IMR-90 (cell line): ENCODE measurements around the gene TFAM. TPM values are rescaled to one million over a fixed set of nuclear protein-coding genes. Genes with fewer than 3 reads are reported as not detected.

Source experiments
- ATAC-seq: fragments of 200-7000 bp; cut with Tn5 transposase; 2 replicates; pipeline ENCODE4 v1.9.1; 2020; ENCODE audit warnings: low read depth, mild to moderate bottlenecking, moderate library complexity
- BruUV-seq: library from RNA; stranded (reverse); fragments of 400-500 nt; replicated peaks from 2 replicates; lab custom pipeline; 2021; lab: Mats Ljungman, UMichigan
- CTCF ChIA-PET: fragments of 300-600 bp; formaldehyde crosslinking; extraction: SDS; loops from one replicate; lab custom pipeline; 2021; ENCODE audit warnings: antibody characterized with exemption; lab: Yijun Ruan, JAX
- POLR2A ChIA-PET: fragments of 300-600 bp; sonication (Branson Sonifier 250); formaldehyde crosslinking; loops from one replicate; lab custom pipeline; 2022; ENCODE audit warnings: antibody characterized with exemption; ENCODE audit not compliant: unreplicated experiment; lab: Charles Lee
- DNase-seq: peaks from one replicate; pipeline ENCODE4 v3.0.0; 2013
- H2AFZ ChIP-seq: replicated peaks from 2 replicates; pipeline ENCODE3; 2013; ENCODE audit warnings: low read length, mild to moderate bottlenecking; ENCODE audit not compliant: poor library complexity
- H2AK5ac ChIP-seq: 2 replicates; pipeline ENCODE4 v1.6.1; 2013; ENCODE audit warnings: low read depth, low read length, inconsistent platforms
- H2AK9ac ChIP-seq: replicated peaks from 2 replicates; pipeline ENCODE3; 2013; ENCODE audit warnings: mild to moderate bottlenecking, low read depth, low read length, moderate library complexity; ENCODE audit not compliant: poor library complexity
- H2BK120ac ChIP-seq: 2 replicates; pipeline ENCODE4 v1.6.1; 2013; ENCODE audit warnings: low read depth, low read length, inconsistent platforms
- H2BK15ac ChIP-seq: 3 replicates; pipeline ENCODE4 v1.6.1; 2013; ENCODE audit warnings: low read depth, low read length, inconsistent platforms
- H2BK20ac ChIP-seq: 2 replicates; pipeline ENCODE4 v1.6.1; 2013; ENCODE audit warnings: low read depth, mild to moderate bottlenecking, inconsistent platforms, low read length, moderate library complexity
- H2BK5ac ChIP-seq: 2 replicates; pipeline ENCODE4 v1.6.1; 2013; ENCODE audit warnings: mild to moderate bottlenecking, low read depth, low read length, inconsistent platforms; ENCODE audit not compliant: poor library complexity, severe bottlenecking
- H3K14ac ChIP-seq: replicated peaks from 2 replicates; pipeline ENCODE4 v1.6.1; 2013; ENCODE audit warnings: low read depth, low read length, inconsistent platforms
- H3K18ac ChIP-seq: 2 replicates; pipeline ENCODE4 v1.6.1; 2013; ENCODE audit warnings: low read depth, low read length, control low read depth
- H3K23ac ChIP-seq: 2 replicates; pipeline ENCODE4 v1.6.1; 2013; ENCODE audit warnings: low read depth, low read length, inconsistent platforms
- H3K27ac ChIP-seq: 2 replicates; pipeline ENCODE4 v1.5.1; 2013; ENCODE audit warnings: mild to moderate bottlenecking, control low read depth, low read length; ENCODE audit not compliant: insufficient read depth
- H3K27me3 ChIP-seq: 2 replicates; pipeline ENCODE4 v1.6.1; 2013; ENCODE audit warnings: low read length; ENCODE audit not compliant: control insufficient read depth, insufficient read depth
- H3K36me3 ChIP-seq: 2 replicates; pipeline ENCODE4 v1.6.1; 2013; ENCODE audit warnings: low read length, mixed read lengths; ENCODE audit not compliant: control insufficient read depth, insufficient read depth
- H3K4ac ChIP-seq: 2 replicates; pipeline ENCODE4 v1.6.1; 2013; ENCODE audit warnings: low read depth, low read length, inconsistent platforms
- H3K4me1 ChIP-seq: 2 replicates; pipeline ENCODE4 v1.6.1; 2013; ENCODE audit warnings: low read length, mixed read lengths; ENCODE audit not compliant: control insufficient read depth, insufficient read depth
- H3K4me2 ChIP-seq: 2 replicates; pipeline ENCODE4 v1.6.1; 2013; ENCODE audit warnings: low read depth, mild to moderate bottlenecking, control low read depth, low read length, moderate library complexity
- H3K4me3 ChIP-seq: 2 replicates; pipeline ENCODE4 v1.5.1; 2013; ENCODE audit warnings: low read depth, mild to moderate bottlenecking, control low read depth, low read length, moderate library complexity; ENCODE audit not compliant: insufficient read depth
- H3K56ac ChIP-seq: 2 replicates; pipeline ENCODE4 v1.6.1; 2013; ENCODE audit warnings: low read length, inconsistent platforms; ENCODE audit not compliant: insufficient read depth; ENCODE audit errors: extremely low read depth
- H3K79me1 ChIP-seq, 2 experiments: 2 replicates each; pipeline ENCODE4 v1.6.1; 2013; ENCODE audit warnings: low read length in 2 of 2, inconsistent platforms in 1 of 2, low read depth in 1 of 2
- H3K9ac ChIP-seq: 2 replicates; pipeline ENCODE4 v1.6.1; 2013; ENCODE audit warnings: low read depth, low read length, control low read depth
- H3K9me1 ChIP-seq: 2 replicates; pipeline ENCODE4 v1.6.1; 2013; ENCODE audit warnings: low read length, inconsistent platforms; ENCODE audit not compliant: insufficient read depth
- H3K9me3 ChIP-seq: 2 replicates; pipeline ENCODE4 v1.6.1; 2013; ENCODE audit warnings: low read length; ENCODE audit not compliant: control insufficient read depth, insufficient read depth
- H4K20me1 ChIP-seq: 2 replicates; pipeline ENCODE4 v1.6.1; 2013; ENCODE audit warnings: low read length, inconsistent platforms; ENCODE audit not compliant: insufficient read depth
- H4K5ac ChIP-seq: 2 replicates; pipeline ENCODE4 v1.6.1; 2013; ENCODE audit warnings: mild to moderate bottlenecking, low read depth, low read length, control low read depth
- H4K8ac ChIP-seq, 2 experiments: 2 replicates each; pipeline ENCODE4 v1.6.1; 2013; ENCODE audit warnings: low read depth in 2 of 2, low read length in 2 of 2, control low read depth in 1 of 2, inconsistent platforms in 1 of 2
- H4K91ac ChIP-seq: 2 replicates; pipeline ENCODE4 v1.6.1; 2013; ENCODE audit warnings: low read depth, low read length, inconsistent platforms; ENCODE audit not compliant: insufficient read depth
- CHD1 ChIP-seq: IDR thresholded peaks from 2 replicates; pipeline ENCODE4 v1.6.1; 2012; ENCODE audit warnings: low read depth, low read length, improper control_type of control experiment
- FOS ChIP-seq: fragments of 150-350 bp; IDR thresholded peaks from 2 replicates; pipeline ENCODE4 v1.6.1; 2016; ENCODE audit warnings: low read depth, low read length
- MAZ ChIP-seq: IDR thresholded peaks from 2 replicates; pipeline ENCODE4 v1.6.1; 2012; ENCODE audit warnings: low read depth, mild to moderate bottlenecking, low read length, improper control_type of control experiment, moderate library complexity, borderline replicate concordance
- MXI1 ChIP-seq: IDR thresholded peaks from 2 replicates; pipeline ENCODE4 v1.6.1; 2012; ENCODE audit warnings: low read depth, mild to moderate bottlenecking, low read length, moderate library complexity, borderline replicate concordance
- RAD21 ChIP-seq: IDR thresholded peaks from 2 replicates; pipeline ENCODE4 v1.6.1; 2012; ENCODE audit warnings: low read length, improper control_type of control experiment
- RCOR1 ChIP-seq: IDR thresholded peaks from 2 replicates; pipeline ENCODE4 v1.6.1; 2012; ENCODE audit warnings: mild to moderate bottlenecking, low read length, improper control_type of control experiment; ENCODE audit not compliant: insufficient replicate concordance
- RFX5 ChIP-seq: IDR thresholded peaks from 2 replicates; pipeline ENCODE4 v1.8.0; 2012; ENCODE audit warnings: low read depth, mild to moderate bottlenecking, low read length, moderate library complexity
- WGBS, 2 experiments: methylation state at CpG; one replicate each; pipeline versions ENCODE4 v1.1.5 to v1.1.7; 2013; ENCODE audit warnings: missing lambda C conversion rate in 2 of 2; ENCODE audit not compliant: insufficient read length in 1 of 2; ENCODE audit errors: extremely low coverage in 2 of 2; 5-methylcytosine and 5-hydroxymethylcytosine counted together
- dilution Hi-C: fragments of 300-500 bp; cut with HindIII; formaldehyde crosslinking; loops from one replicate; pipeline ENCODE4 v1.14.3; 2018; ENCODE audit warnings: low sequenced_read_pairs; ENCODE audit not compliant: unreplicated experiment
- in situ Hi-C: fragments of 300-500 bp; cut with MboI; formaldehyde crosslinking; loops from 3 replicates; pipeline ENCODE4 v1.14.3; 2019; ENCODE audit warnings: low sequenced_read_pairs, inconsistent platforms, mixed read lengths
- intact Hi-C: fragments of 100-400 bp; cut with micrococcal nuclease; formaldehyde crosslinking; loops from 2 replicates; pipeline ENCODE4 v1.10.0; 2022
- polyA plus RNA-seq, 3 experiments: library from polyadenylated mRNA; depleted of rRNA; stranded (reverse); fragments of >200 nt; gene quantifications; 2 replicates each; pipeline ENCODE4 v1.2.3, GENCODE V29; 2012; ENCODE audit warnings: low replicate concordance in 1 of 3
- total RNA-seq: library from RNA; depleted of rRNA; stranded (reverse); fragments of >200 nt; gene quantifications from 2 replicates; pipeline ENCODE4 v1.2.3, GENCODE V29; 2012
- TF ChIP-seq, protein P1 (sequence below): fragments of 150-350 bp; IDR thresholded peaks from 2 replicates; pipeline ENCODE4 v1.6.1; 2016; ENCODE audit warnings: low read depth, mild to moderate bottlenecking, low read length, moderate library complexity, borderline replicate concordance

Gene TFAM
- total and polyA plus RNA-seq, 2 of the 4 experiments (the other 2 are of a cell fraction) = 7.6 to 16.7 TPM

DNA sequence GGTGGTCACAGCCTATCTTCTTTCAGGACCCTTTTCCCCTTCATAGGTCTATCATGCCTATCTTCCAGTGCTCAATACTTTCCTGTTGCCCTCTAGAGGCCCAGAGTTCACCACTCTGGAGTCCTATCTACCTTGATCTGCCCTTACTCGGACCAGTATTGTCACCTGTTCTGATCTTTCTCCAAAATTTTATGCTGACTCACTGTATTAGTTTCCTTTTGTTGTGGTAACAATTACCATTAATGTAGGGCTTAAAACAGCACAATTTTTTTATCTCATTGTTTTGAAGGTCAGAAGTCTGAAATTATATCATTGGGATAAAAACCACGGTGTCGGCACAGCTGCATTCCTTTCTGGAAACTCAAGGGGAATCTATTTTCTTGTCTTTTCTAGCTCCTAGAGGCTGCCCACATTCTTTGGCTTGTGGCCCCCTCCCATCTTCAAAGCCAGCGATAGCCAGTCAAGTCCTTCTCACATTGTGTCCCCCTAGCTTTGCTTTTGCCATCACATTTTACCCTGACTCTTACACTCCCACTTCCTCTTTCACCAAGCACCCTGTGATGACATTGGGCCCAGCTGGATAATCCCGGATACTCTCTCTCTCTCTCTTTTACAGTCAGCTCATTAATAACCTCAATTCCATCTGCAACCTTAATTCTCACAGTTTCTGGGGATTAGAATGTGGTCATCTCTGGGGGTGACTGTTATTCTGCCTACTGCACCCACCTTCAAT is 54.6 kb downstream of the TFAM start:
- Histone ChIP-seq H3K4ac (peak overlapping the region; percentile 24; the same call in 1 of the 2 replicates), H3K79me1 (no peaks in the 10 kb centered on the region), H3K4me3 (no peak overlapping the region), H3K27me3 (no peaks in the 10 kb centered on the region), H3K9ac (no peak overlapping the region), H3K18ac (peak overlapping the region; percentile 98; the same call in 1 of the 2 replicates), H2BK5ac (peak overlapping the region; percentile 94), H3K23ac (no peak overlapping the region), H2AK5ac (peak overlapping the region; percentile 90), H3K4me1 (peaks cover 18% of the 10 kb centered on the region), H3K27ac (peak overlapping the region; percentile 23; the same call in 1 of the 2 replicates), H2BK120ac (peak overlapping the region; percentile 66), H4K20me1 (no peaks in the 10 kb centered on the region; the same call in 1 of the 2 replicates), H2AFZ (no peak overlapping the region), H3K56ac (no peak overlapping the region), H2BK20ac (peak overlapping the region; percentile 26; the same call in 1 of the 2 replicates), H3K9me1 (peaks cover 3% of the 10 kb centered on the region), H3K14ac (0 out of 2 replicates have a peak overlapping the region, but pooled peaks have one; percentile 9), H2AK9ac (no peak overlapping the region), H4K8ac (peak overlapping the region in 1 of 2 experiments; percentile 33; a peak in 1 of 4 replicates), H3K9me3 (no peaks in the 10 kb centered on the region), H3K4me2 (no peak overlapping the region), H2BK15ac (peak overlapping the region; percentile 26; the same call in 1 of the 3 replicates), H4K91ac (peak overlapping the region; percentile 32; the same call in 1 of the 2 replicates), H3K36me3 (no peaks in the 10 kb centered on the region), H4K5ac (peak overlapping the region; percentile 76)
- BruUV-seq = no TSS peak
- TF ChIP-seq FOS (no peak), MAZ (no peak), RAD21 (no peak), MXI1 (no peak), RFX5 (no peak), RCOR1 (no peak), CHD1 (no peak)
- TF ChIP-seq, protein P1, sequence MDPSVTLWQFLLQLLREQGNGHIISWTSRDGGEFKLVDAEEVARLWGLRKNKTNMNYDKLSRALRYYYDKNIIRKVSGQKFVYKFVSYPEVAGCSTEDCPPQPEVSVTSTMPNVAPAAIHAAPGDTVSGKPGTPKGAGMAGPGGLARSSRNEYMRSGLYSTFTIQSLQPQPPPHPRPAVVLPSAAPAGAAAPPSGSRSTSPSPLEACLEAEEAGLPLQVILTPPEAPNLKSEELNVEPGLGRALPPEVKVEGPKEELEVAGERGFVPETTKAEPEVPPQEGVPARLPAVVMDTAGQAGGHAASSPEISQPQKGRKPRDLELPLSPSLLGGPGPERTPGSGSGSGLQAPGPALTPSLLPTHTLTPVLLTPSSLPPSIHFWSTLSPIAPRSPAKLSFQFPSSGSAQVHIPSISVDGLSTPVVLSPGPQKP = no peak
- dilution Hi-C loops (no loop called here), in situ Hi-C loops (no loop called here), intact Hi-C loops (no loop called here)
- DNase-seq (no peak), ATAC-seq (no peak)
- ChIA-PET POLR2A (no interaction called here), CTCF (interaction anchor here (1.7 kb wide), 1 partner anchor 12 kb away, joined by 5 read pairs; no protein-coding TSS in a partner anchor)
- WGBS, 2 experiments = no CpG with 5 or more reads among the region's 5 CpGs
